GM12865 (cell line): ENCODE measurements around the gene ATXN7L1.

Experiments
- DNase-seq: peaks from one replicate; pipeline ENCODE4 v3.0.0; 2010; ENCODE audit warnings: low read depth
- H3K4me3 ChIP-seq: 2 replicates; pipeline ENCODE4 v1.5.1; 2011; ENCODE audit warnings: mild to moderate bottlenecking, low read depth, low read length, control low read depth
- CTCF ChIP-seq: IDR thresholded peaks from 2 replicates; pipeline ENCODE4 v1.5.1; 2011; ENCODE audit warnings: low read length, control low read depth, low read depth, inconsistent platforms; ENCODE audit not compliant: insufficient read depth; ENCODE audit errors: missing control alignments

Gene ATXN7L1

DNA sequence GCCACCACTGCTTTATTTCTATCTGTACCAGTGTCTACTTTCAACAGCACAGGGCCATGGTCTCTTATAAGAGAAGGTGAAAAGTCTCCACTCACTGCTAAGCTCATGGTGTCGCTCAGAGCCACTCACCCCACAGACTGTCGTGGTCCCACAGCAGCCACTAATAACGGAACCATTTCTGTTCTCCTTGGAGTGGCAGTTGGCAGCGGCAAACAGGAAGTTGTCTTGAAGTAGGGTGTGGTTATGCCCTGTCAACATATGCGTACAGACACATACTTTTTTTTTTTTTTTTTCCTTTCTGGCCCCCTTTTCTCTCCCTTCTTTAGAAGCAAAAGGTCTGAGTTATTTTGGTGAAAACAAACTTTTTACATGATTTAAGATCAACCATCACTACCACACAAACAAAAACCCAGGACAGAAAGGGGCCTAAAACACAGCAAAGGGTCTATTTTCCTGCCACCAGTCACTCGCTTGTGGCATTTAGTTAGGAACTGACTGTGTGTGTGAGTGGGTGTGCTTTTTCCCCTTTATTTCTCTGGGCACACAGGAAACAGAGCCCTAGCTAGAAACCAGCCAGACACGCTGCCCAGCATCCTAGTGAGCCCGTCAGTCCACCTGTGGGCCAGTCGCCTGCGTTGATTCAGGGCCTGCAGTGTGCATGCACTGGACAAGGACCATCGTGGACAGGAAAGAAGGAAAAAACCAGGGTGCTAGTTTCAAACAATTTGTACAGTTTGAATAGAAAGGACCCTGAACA, 198.4 kb downstream of the ATXN7L1 start:
- TF ChIP-seq CTCF: no peak
- peak; percentile 82 for DNase-seq

GRCh38 chr7:105677410-105677730, 199.0 kb downstream of the ATXN7L1 start:
- peak overlapping the region; percentile 56 for H3K4me3 ChIP-seq
- no peak for TF ChIP-seq CTCF
- DNase-seq: no peak

More for the DNA sequence above, 198.4 kb downstream of the ATXN7L1 start:
- peak overlapping the region; percentile 56 for H3K4me3 ChIP-seq

DNA sequence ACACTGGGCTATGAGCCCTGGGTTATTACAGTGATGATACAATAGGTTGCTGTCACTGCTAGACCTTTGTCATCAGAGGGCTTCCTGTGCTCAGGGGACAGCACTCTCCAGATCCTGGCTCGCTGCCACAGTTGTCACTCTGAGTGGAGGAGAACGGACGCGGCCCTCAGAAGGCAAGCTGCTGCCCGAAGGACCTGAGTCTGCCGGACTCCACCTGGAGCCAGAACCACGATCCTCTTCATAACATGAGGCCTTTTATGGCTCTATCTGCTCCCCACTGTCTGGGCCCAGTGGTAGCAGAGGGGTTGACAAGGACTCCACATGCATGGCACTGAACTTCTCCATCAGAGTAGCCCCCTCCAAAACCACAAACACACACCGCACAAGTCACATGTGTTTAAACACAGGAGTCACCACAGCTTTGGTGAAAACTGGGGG, 200.4 kb downstream of the ATXN7L1 start:
- DNase-seq: peak; percentile 45
- no peak overlapping the region for H3K4me3 ChIP-seq
- TF ChIP-seq CTCF: no peak

DNA sequence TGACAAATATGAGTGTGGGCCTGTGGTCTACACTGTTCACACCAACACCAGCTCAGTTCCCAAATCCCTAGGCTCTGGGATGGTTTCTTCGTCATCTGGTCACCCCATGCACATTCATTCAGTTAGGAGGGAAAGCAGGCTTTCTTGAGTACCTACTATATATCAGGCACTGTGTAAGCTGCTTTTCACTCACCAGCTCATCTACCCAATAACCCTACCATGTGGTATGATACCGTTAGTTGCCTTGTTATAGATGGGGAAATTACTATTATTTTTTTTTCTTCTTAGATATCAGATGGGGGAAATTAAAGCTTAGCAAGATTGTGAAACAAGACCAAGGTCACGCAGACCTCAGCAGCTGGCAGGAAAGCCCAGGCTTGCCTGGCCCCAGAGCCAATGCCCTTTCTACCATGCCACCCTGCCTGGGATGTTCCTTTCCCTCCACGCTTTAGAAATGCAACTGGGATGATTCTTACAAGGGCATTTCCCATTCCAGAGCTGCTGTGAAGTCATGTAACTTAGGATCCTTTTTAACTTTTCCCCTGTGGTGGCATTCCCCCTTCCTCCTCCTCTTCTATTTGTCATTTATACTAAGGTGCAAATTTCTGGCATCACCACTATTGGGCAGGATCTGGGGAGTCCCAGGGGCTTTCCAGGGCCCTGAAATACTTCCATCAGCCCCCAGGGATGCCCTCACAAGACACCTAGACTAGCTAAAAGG, 202.0 kb downstream of the ATXN7L1 start:
- no peak for TF ChIP-seq CTCF
- no peak overlapping the region for H3K4me3 ChIP-seq
- DNase-seq: peak; percentile 49

- no peak overlapping the region for H3K4me3 ChIP-seq
- no peak for DNase-seq
- no peak for TF ChIP-seq CTCF
Measured at GRCh38 chr7:105673367-105674084, 202.9 kb downstream of the ATXN7L1 start.

DNA sequence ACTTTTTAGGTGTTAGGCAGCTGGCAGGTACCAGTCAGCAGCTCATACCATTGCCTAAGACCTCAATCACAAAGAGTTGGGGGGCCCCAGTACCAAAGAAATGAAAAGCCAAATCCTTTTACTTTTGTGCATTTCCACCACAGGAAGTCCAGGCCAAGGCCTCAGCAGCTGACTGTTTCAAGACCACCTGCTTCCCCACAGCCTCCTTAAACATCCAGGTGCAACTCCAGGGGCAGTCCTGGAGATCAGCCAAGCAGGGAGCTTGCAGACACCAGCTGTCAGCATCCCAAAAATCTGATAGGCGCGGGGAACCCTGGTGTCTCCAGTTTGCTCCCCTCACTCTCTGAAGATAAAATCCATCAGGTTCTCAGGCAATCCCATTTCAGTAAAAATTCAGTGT, 203.6 kb downstream of the ATXN7L1 start:
- no peak for DNase-seq
- no peak for TF ChIP-seq CTCF
- H3K4me3 ChIP-seq: no peak overlapping the region
